HL-60 (cell line): ENCODE results near the gene FBXO40.

Source experiments
- DNase-seq, 2 experiments: peaks; one replicate each; pipeline ENCODE4 v3.0.0-alpha.2; 2010 to 2020; ENCODE audit warnings: low read depth in 1 of 2, low spot score in 1 of 2
- H3K27ac ChIP-seq: fragments of 250-450 bp; sonication (Bioruptor Pico); replicated peaks from 2 replicates; pipeline ENCODE4 v1.5.1; 2020; ENCODE audit warnings: mild to moderate bottlenecking, moderate library complexity
- H3K27me3 ChIP-seq: fragments of 250-450 bp; sonication (Bioruptor Pico); 2 replicates; pipeline ENCODE4 v1.5.1; 2021; ENCODE audit warnings: mild to moderate bottlenecking, moderate library complexity; ENCODE audit not compliant: insufficient read depth, poor library complexity, severe bottlenecking
- H3K4me3 ChIP-seq: replicated peaks from 2 replicates; pipeline ENCODE4 v1.5.1; 2011; ENCODE audit warnings: mild to moderate bottlenecking, control low read depth, low read length; ENCODE audit not compliant: insufficient read depth
- GABPA ChIP-seq: IDR thresholded peaks from 2 replicates; pipeline ENCODE4 v1.6.1; 2012; ENCODE audit warnings: low read depth
- POLR2AphosphoS5 ChIP-seq: IDR thresholded peaks from 2 replicates; pipeline ENCODE4 v1.6.1; 2012; ENCODE audit warnings: low read depth
- SPI1 ChIP-seq: IDR thresholded peaks from 2 replicates; pipeline ENCODE4 v1.6.1; 2012; ENCODE audit warnings: low read depth, mild to moderate bottlenecking, borderline replicate concordance
- TF ChIP-seq, protein P1 (sequence below): IDR thresholded peaks from 2 replicates; pipeline ENCODE4 v1.6.1; 2012; ENCODE audit warnings: low read depth; ENCODE audit not compliant: insufficient replicate concordance
- TF ChIP-seq, protein P2 (sequence below): IDR thresholded peaks from one replicate; pipeline ENCODE4 v1.5.1; 2011; ENCODE audit warnings: low read length, control low read depth, inconsistent platforms; ENCODE audit not compliant: insufficient read depth

FBXO40 gene

GRCh38 chr3:121604759-121605158, 11.6 kb downstream of the FBXO40 start:
- no peak for TF ChIP-seq SPI1
- Histone ChIP-seq H3K4me3 (no peak overlapping the region), H3K27me3 (no peaks in the 10 kb centered on the region), H3K27ac (no peak overlapping the region)
- DNase-seq: no peak

DNA sequence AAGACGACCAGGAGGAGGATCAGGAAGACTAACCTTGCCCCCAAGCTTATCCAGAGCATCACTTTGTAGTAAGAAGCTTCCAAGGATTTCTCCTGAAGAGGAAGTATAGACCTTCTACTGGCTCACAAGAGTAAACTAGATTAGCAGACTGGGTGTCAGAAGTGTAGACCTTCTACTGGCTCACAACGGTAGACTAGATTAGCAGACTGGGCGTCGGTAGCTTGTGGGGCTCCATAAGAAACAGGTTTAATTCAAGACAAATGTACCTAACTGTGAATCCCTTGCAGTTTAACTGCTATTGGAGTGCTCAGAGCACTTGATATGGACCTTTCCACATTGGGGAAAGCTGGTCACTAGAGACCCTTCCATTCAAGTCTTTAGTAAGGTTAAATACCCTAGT, 12.9 kb downstream of the FBXO40 start:
- Histone ChIP-seq H3K4me3 (no peak overlapping the region), H3K27me3 (no peaks in the 10 kb centered on the region), H3K27ac (no peak overlapping the region)
- DNase-seq: no peak
- no peak for TF ChIP-seq POLR2AphosphoS5
- TF ChIP-seq GABPA: no peak
- TF ChIP-seq, protein P1, sequence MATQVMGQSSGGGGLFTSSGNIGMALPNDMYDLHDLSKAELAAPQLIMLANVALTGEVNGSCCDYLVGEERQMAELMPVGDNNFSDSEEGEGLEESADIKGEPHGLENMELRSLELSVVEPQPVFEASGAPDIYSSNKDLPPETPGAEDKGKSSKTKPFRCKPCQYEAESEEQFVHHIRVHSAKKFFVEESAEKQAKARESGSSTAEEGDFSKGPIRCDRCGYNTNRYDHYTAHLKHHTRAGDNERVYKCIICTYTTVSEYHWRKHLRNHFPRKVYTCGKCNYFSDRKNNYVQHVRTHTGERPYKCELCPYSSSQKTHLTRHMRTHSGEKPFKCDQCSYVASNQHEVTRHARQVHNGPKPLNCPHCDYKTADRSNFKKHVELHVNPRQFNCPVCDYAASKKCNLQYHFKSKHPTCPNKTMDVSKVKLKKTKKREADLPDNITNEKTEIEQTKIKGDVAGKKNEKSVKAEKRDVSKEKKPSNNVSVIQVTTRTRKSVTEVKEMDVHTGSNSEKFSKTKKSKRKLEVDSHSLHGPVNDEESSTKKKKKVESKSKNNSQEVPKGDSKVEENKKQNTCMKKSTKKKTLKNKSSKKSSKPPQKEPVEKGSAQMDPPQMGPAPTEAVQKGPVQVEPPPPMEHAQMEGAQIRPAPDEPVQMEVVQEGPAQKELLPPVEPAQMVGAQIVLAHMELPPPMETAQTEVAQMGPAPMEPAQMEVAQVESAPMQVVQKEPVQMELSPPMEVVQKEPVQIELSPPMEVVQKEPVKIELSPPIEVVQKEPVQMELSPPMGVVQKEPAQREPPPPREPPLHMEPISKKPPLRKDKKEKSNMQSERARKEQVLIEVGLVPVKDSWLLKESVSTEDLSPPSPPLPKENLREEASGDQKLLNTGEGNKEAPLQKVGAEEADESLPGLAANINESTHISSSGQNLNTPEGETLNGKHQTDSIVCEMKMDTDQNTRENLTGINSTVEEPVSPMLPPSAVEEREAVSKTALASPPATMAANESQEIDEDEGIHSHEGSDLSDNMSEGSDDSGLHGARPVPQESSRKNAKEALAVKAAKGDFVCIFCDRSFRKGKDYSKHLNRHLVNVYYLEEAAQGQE: no peak
- TF ChIP-seq SPI1: no peak
- TF ChIP-seq, protein P2, sequence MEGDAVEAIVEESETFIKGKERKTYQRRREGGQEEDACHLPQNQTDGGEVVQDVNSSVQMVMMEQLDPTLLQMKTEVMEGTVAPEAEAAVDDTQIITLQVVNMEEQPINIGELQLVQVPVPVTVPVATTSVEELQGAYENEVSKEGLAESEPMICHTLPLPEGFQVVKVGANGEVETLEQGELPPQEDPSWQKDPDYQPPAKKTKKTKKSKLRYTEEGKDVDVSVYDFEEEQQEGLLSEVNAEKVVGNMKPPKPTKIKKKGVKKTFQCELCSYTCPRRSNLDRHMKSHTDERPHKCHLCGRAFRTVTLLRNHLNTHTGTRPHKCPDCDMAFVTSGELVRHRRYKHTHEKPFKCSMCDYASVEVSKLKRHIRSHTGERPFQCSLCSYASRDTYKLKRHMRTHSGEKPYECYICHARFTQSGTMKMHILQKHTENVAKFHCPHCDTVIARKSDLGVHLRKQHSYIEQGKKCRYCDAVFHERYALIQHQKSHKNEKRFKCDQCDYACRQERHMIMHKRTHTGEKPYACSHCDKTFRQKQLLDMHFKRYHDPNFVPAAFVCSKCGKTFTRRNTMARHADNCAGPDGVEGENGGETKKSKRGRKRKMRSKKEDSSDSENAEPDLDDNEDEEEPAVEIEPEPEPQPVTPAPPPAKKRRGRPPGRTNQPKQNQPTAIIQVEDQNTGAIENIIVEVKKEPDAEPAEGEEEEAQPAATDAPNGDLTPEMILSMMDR: no peak

DNA sequence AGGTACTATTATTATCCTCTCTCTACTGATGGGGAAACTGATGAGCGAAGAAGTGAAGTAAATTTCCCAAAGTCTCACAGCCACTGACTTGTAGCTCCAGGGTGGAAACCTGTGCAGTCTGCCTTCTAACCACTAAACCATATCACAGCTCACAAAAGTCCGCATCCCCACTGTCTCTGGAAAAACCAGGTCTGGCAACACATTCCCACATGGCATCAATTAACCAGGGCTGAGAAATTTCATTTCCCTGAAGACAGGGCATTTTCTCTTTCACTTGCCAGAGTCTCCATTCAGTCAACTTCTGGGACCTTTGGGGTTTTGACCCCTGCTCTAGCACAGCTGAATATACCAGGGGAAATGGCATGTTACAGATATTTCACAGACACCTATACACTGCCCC, 26.5 kb downstream of the FBXO40 start:
- Histone ChIP-seq H3K4me3 (no peak overlapping the region), H3K27me3 (no peaks in the 10 kb centered on the region), H3K27ac (no peak overlapping the region)
- no peak for DNase-seq
- TF ChIP-seq, protein P2: no peak
- no peak for TF ChIP-seq SPI1
- TF ChIP-seq, protein P1: no peak
- TF ChIP-seq POLR2AphosphoS5: no peak
- TF ChIP-seq GABPA: no peak

DNA sequence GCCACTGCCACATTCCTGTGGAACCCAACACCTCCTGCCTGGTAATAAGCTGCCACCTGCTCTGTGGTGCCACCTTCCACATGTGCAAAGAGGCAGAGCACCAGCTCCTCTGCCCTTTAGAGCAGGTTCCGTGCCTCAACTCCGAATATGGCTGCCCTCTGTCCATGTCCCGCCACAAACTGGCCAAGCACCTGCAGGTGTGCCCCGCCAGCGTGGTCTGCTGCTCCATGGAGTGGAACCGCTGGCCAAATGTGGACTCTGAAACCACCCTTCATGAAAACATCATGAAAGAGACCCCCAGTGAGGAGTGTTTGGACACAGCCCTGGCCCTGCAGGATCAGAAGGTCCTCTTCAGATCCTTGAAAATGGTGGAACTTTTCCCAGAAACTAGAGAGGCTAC, 28.3 kb downstream of the FBXO40 start:
- Histone ChIP-seq H3K4me3 (no peak overlapping the region), H3K27ac (no peak overlapping the region), H3K27me3 (no peaks in the 10 kb centered on the region)
- TF ChIP-seq POLR2AphosphoS5: no peak
- no peak for TF ChIP-seq SPI1
- TF ChIP-seq, protein P2: no peak
- TF ChIP-seq, protein P1: no peak
- no peak for TF ChIP-seq GABPA
- no peak for DNase-seq
